CD4-positive, alpha-beta T cell treated with Interleukin-21 for 1 hour (primary cell): ENCODE measurements around the gene NRK.
"Not testable (repeated sequence)": the region's sequence is repeated elsewhere in the genome, so short reads cannot be mapped to it uniquely, and the experiment has no call there.

Source experiments
- DNase-seq: peaks from one replicate; pipeline ENCODE4 v3.0.0-alpha.2; 2020

NRK gene

DNA sequence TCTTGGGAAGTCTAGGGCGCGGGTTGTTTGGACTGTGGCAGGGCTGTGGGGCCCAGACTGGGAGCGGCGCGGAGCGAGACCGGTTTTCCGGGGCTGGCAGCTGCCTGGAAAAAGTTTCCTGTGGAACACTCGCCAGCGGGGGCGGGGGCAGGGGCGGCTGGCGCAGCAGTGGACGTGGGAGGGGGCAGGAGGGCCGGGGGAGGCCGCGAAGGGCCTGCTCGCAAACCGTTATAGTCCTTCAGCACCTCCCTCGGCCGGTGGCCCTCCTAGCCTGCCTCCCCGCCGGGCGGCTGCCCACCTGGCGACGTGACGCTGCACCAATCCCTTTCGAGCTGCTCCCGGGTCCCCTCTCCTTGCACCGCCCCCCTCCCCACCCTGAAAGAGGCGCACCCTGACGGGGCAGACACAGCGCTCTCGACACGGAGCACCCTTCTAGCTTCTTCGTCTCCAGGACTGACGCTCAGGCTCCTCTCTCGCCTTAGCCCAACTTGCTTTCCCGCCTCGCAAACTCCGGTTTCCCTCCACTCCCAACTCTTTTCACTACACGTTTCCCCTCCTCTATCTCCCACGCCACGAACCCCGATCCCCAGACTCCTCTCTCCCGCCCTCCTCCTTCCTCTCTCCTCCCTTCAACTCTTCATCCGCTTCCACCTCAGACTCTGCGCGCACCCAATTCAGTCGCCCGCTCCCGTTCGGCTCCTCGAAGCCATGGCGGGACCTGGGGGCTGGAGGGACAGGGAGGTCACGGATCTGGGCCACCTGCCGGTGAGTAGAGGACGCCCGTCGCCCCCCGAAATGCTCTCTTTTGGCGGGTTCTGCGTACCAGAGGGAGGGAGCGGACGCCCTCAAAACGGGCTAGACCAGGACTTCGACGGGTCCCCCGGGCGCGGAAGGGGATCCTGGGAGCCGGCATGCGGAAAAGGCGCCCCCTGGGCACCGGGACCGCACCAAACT lies at the start of gene NRK:
TSS of gene NRK (plus strand) at position 402 of the 954 bp plus-strand sequence. CDS start at position 709, 307 bp downstream.
- no peak for DNase-seq

GRCh38 chrX:105773801-105774200 lies 48.5 kb upstream of the NRK start:
- DNase-seq = no peak

GRCh38 chrX:105775679-105776078 lies 46.7 kb upstream of the NRK start:
- no peak for DNase-seq

DNA sequence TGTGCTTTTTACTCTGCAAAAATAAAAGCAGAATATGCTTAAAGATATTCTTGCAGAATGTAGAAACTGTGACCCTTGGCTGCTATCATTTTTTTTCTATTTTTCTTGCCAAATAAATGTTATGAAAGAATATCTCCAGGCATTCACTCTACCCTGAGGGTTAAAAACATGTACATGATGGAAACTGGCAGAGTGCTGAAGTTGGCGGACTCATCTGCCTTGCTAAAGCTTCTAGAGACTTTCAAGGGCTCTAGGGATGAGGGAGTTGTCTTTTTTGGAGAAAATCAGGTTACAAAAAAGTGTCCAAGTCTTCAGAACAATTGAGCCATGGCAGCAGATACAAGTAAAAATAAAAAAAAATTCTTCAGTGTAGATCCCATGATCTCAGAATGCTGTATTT lies 40.5 kb upstream of the NRK start:
- DNase-seq = no peak

DNA sequence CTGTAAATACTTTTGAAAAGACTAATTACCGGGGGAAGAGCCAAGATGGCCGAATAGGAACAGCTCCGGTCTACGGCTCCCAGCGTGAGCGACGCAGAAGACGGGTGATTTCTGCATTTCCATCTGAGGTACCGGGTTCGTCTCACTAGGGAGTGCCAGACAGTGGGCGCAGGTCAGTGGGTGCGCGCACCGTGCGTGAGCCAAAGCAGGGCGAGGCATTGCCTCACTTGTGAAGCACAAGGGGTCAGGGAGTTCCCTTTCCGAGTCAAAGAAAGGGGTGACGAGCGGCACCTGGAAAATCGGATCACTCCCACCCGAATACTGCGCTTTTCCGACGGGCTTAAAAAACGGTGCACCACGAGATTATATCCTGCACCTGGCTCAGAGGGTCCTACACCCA lies 25.5 kb upstream of the NRK start:
- DNase-seq = not testable (repeated sequence)

GRCh38 chrX:105803891-105804290 lies 18.4 kb upstream of the NRK start:
- DNase-seq = no peak

GRCh38 chrX:105805655-105806054 lies 16.7 kb upstream of the NRK start:
- DNase-seq = not testable (repeated sequence)

GRCh38 chrX:105816517-105816916 lies 5.8 kb upstream of the NRK start:
- DNase-seq = no peak

DNA sequence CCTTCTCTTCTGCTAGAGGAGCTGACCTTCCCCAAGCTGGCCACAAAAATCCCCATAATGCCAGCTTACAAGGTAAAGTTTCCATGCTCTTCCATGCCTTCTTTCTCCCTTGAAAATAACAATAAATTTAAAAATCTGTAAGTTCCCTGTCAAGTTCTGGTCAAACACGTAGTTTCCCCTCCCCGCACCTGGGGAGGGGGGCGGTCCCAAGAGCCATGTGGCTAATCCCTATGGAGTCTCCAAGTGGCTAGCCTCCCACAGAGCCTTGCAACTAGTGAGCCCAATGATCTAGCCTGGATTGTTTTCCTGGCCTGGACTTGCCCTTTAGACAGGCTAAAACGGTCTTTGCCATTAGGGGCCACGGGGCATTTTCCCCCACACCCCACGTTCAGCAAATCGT lies 2.1 kb upstream of the NRK start:
- DNase-seq = no peak

DNA sequence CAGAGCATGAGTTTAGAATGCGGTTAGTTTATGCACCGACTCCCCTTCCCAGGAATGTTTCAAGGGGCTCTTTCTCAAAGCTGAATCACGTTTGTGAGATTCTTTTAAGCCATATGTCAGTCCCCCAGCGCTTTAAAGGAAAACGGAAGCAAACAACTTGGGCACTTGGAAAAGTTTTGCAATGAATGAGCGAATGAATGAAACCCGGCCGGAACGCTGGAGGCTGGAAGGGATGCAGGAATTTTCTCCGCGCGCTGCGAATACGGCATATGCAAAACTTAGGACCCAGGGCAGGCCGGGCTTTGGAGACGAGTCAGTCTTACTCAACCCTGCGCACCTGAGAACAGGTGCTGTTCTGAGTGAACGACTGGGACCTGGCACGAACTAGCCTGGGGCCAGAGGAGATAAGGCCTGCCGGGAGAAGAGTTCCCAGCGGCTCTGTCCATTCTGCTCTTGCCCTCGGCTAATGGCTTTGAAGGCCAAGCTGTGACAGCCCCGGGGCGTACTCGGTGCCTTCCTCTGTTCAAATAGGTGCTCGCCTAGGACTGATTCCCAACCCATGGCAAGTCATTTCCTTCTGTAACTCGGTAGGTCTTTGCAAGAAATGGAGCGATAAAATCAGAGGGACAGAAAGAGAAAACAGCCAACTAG lies 743 bp upstream of the NRK start:
- DNase-seq = no peak

GRCh38 chrX:105823092-105823455 lies 735 bp downstream of the NRK start:
- no peak for DNase-seq

- DNase-seq = no peak
Measured at GRCh38 chrX:105829011-105829410, 6.7 kb downstream of the NRK start.

- no peak for DNase-seq
Measured at GRCh38 chrX:105837232-105837631, 14.9 kb downstream of the NRK start.

GRCh38 chrX:105845631-105846030 lies 23.3 kb downstream of the NRK start:
- DNase-seq = no peak

- not testable (repeated sequence) for DNase-seq
Measured at GRCh38 chrX:105850100-105850499, 27.8 kb downstream of the NRK start.

GRCh38 chrX:105865709-105866108 lies 43.4 kb downstream of the NRK start:
- DNase-seq = no peak

DNA sequence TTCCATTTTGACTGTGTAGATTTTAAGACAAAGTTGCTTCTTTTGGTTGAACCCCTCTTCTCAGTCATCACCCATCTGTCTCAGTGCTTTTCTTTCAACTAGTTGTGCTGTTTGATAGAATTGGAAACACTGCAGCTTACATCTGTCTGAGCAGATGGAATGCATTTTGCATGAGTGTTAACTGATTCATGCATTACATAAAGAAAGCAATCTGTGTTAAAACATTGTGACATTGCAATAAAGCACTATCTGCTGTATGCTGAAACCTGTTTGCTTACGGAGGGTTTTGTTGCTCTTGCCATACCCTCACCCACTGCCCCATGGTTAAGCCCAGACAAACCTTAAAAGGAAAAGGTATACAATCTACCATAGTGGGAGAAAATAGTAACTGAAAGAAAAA lies 47.4 kb downstream of the NRK start:
- no peak for DNase-seq

- DNase-seq = no peak
Measured at GRCh38 chrX:105870445-105870844, 48.1 kb downstream of the NRK start.

DNA sequence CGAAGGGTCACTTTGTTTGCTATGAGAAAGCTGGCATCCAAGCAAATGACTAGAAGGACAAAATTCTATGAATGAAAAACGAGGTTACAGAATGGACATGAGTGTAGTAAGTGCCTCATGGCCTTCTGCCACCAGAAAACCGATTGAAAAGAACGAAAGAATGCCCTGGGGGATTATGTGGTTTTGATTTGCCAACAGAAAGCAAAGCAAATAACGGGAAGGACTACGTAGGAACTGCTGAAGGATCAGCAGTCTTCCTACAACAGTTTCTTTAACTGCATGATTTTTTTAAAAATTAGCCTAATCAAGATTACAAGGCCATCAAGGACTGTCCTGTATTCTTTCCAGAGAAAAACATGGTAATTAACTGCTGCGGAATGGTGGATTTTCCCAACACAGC lies 50.6 kb downstream of the NRK start:
- no peak for DNase-seq

- no peak for DNase-seq
Measured at GRCh38 chrX:105874790-105875189, 52.5 kb downstream of the NRK start.

DNA sequence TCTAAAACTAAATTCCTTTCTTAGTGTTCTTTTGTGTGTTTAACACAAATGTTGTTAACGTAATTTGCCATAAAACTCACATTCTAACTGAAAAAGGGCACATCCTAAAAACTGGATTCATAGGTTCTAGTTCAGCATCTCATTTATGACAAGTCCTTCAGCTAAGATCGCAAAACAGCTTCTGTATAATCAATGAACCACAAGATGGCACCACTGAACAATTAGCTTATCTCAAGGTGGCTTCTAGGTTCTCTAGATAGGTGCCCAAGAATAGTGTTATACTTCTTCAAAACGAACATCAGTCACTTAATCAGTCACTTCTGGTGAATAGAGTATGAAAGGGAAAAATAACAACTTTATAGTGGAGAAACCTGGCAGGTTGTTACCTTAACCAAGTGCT lies 54.3 kb downstream of the NRK start:
- no peak for DNase-seq

- no peak for DNase-seq
Measured at GRCh38 chrX:105880491-105880890, 58.2 kb downstream of the NRK start.

DNA sequence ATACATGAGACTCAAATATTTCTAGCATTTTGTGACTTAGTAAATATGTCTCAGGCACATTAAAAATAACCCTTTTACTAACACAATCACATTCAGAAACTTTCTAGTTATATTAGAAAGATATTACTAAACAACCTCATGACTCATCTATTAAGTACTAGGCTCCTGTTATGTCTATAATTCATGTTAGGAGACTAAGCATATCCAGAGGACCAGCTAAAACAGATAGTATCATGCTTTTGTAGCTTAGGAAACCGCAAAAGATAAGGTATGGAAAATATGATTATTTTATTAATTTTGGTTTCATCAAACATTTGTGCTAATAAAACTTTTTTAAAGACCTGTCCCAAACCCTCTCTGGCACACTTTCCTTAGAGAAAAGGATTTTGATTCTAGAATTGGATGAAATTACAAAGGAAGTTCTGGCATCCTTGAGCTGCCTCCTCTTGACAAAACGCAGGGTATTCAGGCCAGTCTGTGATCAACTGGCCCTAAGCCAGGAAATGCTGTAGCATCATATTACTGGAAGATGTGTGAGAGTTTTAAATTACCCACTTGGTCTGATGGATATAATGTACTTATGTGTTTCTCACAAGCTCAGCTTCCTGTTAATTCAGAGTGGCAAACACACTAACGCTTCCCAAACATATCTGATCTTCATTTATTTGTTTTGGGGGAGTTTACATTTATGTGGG lies 60.4 kb downstream of the NRK start:
- no peak for DNase-seq

DNA sequence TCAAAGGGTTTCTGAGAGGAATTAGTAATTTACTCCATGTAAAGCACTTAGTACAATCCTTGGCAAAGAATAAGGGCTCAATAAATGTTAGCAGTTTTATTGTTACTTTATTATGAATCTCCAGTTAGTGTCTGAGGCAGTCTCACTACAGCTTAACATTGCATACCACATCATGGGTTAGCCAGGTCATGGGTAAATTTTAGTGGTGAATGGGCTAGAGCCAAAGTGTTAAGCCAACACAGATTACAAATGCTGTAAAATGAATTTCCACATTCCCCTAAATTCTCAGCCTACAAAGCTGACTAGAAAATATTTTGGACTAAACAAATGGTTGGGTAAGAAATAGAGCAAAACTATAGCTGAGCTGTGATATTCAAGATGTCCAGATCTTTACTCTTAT lies 72.4 kb downstream of the NRK start:
- no peak for DNase-seq
